Tibial nerve (tissue), 4 donors: ENCODE data around the gene ACTR1A. TPM values are rescaled to one million over a fixed set of nuclear protein-coding genes. Genes with fewer than 3 reads are reported as not detected.

Experiments
- DNase-seq, 2 donors: peaks; one replicate each; pipeline ENCODE4 v3.0.0-alpha.2; 2019; ENCODE audit warnings: low spot score in 2 of 2
- H3K27ac ChIP-seq, 4 donors: fragments of 200-600 bp; sonication (generic) in 3 of 4; one replicate each; pipeline ENCODE4 v1.5.1; 2017 to 2019; ENCODE audit warnings: mild to moderate bottlenecking in 1 of 4
- H3K27me3 ChIP-seq, 2 donors: fragments of 200-600 bp; sonication (generic) in 1 of 2; one replicate each; pipeline versions ENCODE4 v1.5.1 to v1.6.0; 2017 to 2019
- H3K36me3 ChIP-seq, 3 donors: fragments of 200-600 bp; sonication (generic); one replicate each; pipeline ENCODE4 v1.5.1; 2018 to 2019
- H3K4me1 ChIP-seq, 4 donors: fragments of 200-600 bp; sonication (generic) in 3 of 4; one replicate each; pipeline ENCODE4 v1.5.1; 2017 to 2019
- H3K4me3 ChIP-seq, 4 donors: fragments of 200-600 bp; sonication (generic) in 3 of 4; one replicate each; pipeline ENCODE4 v1.5.1; 2017 to 2019; ENCODE audit warnings: mild to moderate bottlenecking in 1 of 4, moderate library complexity in 1 of 4
- H3K9me3 ChIP-seq, 4 donors: fragments of 200-600 bp; sonication (generic) in 3 of 4; one replicate each; pipeline ENCODE4 v1.5.1; 2017 to 2019
- CTCF ChIP-seq, 5 experiments: fragments of 200-600 bp in 3 of 5; fragments of 450-650 bp in 2 of 5; sonication (generic) in 3 of 5; IDR thresholded peaks; one replicate each; pipeline ENCODE4 v1.5.1; 2016 to 2019; ENCODE audit warnings: antibody characterized with exemption in 5 of 5, mild to moderate bottlenecking in 3 of 5, moderate library complexity in 2 of 5
- EP300 ChIP-seq, 2 donors: sonication (generic); formaldehyde crosslinking; IDR thresholded peaks; one replicate each; pipeline ENCODE4 v1.6.1; 2017; ENCODE audit warnings: antibody characterized with exemption in 2 of 2, mild to moderate bottlenecking in 1 of 2
- POLR2A ChIP-seq, 2 donors: fragments of 450-650 bp; IDR thresholded peaks; one replicate each; pipeline ENCODE4 v1.6.1; 2017; ENCODE audit warnings: antibody characterized with exemption in 2 of 2, mild to moderate bottlenecking in 2 of 2, moderate library complexity in 2 of 2
- WGBS, 2 donors: methylation state at CpG; one replicate each; pipeline ENCODE4 v1.1.5; 2018; 5-methylcytosine and 5-hydroxymethylcytosine counted together
- total RNA-seq, 4 donors: library from RNA; depleted of rRNA; stranded (reverse); fragments of >200 nt; gene quantifications; one replicate each; pipeline ENCODE4 v1.1.0, GENCODE V29; 2016

ACTR1A gene
- total RNA-seq, 4 donors from 2014 or later = 85.5 to 114 (median 105) TPM

GRCh38 chr10:102517553-102517952 lies 15.0 kb upstream of the ACTR1A start:
- WGBS, 2 donors = 74 to 83% methylated on average over 3 of the region's 3 CpGs
- Histone ChIP-seq H3K4me1 (peaks cover 0 to 12% (median 0%) of the 10 kb centered on the region in 4 donors), H3K27me3 (no peaks in the 10 kb centered on the region), H3K9me3 (no peaks in the 10 kb centered on the region), H3K4me3 (no peak overlapping the region), H3K27ac (no peak overlapping the region), H3K36me3 (peaks cover 0 to 42% (median 4%) of the 10 kb centered on the region in 3 donors)
- TF ChIP-seq POLR2A (IDR thresholded peaks at IDR 0.05) = no peak
- no peak for TF ChIP-seq CTCF (IDR thresholded peaks at IDR 0.05)
- TF ChIP-seq EP300 (IDR thresholded peaks at IDR 0.05) = no peak
- DNase-seq = no peak

- Histone ChIP-seq H3K36me3 (peaks cover 0 to 56% (median 0%) of the 10 kb centered on the region in 3 donors), H3K27ac (peak overlapping the region in 1 of 4 donors; percentile 29), H3K4me3 (no peak overlapping the region), H3K9me3 (no peaks in the 10 kb centered on the region), H3K4me1 (peaks cover 0 to 17% (median 5%) of the 10 kb centered on the region in 4 donors), H3K27me3 (no peaks in the 10 kb centered on the region)
- no peak for DNase-seq
- no peak for TF ChIP-seq EP300 (IDR thresholded peaks at IDR 0.05)
- TF ChIP-seq CTCF (IDR thresholded peaks at IDR 0.05) = no peak
- TF ChIP-seq POLR2A (IDR thresholded peaks at IDR 0.05) = no peak
- 83 to 91% methylated on average over 3 of the region's 3 CpGs for WGBS, 2 donors
Observed at GRCh38 chr10:102515724-102516123, 13.2 kb upstream of the ACTR1A start.

- peaks cover 0 to 17% (median 5%) of the 10 kb centered on the region in 4 donors for H3K4me1 ChIP-seq
- TF ChIP-seq CTCF (IDR thresholded peaks at IDR 0.05) (no peak), EP300 (IDR thresholded peaks at IDR 0.05) (no peak), POLR2A (IDR thresholded peaks at IDR 0.05) (no peak)
- peak overlapping the region in 1 of 4 donors; percentile 18 for H3K27ac ChIP-seq
- H3K27me3 ChIP-seq = no peaks in the 10 kb centered on the region
- H3K4me3 ChIP-seq = no peak overlapping the region
- 50 to 51% methylated on average over 12 of the region's 12 CpGs for WGBS, 2 donors
- DNase-seq = no peak
- H3K36me3 ChIP-seq = peaks cover 0 to 66% (median 0%) of the 10 kb centered on the region in 3 donors
- H3K9me3 ChIP-seq = no peaks in the 10 kb centered on the region
Observed at GRCh38 chr10:102514487-102515311, 12.2 kb upstream of the ACTR1A start.

- DNase-seq = no peak
- H3K27me3 ChIP-seq = no peaks in the 10 kb centered on the region
- H3K9me3 ChIP-seq = no peaks in the 10 kb centered on the region
- H3K4me1 ChIP-seq = peaks cover 0 to 43% (median 16%) of the 10 kb centered on the region in 4 donors
- 62 to 79% methylated on average over 6 of the region's 6 CpGs for WGBS, 2 donors
- no peak overlapping the region for H3K27ac ChIP-seq
- TF ChIP-seq POLR2A (IDR thresholded peaks at IDR 0.05) (no peak), CTCF (IDR thresholded peaks at IDR 0.05) (no peak), EP300 (IDR thresholded peaks at IDR 0.05) (no peak)
- no peak overlapping the region for H3K4me3 ChIP-seq
- peaks cover 0 to 67% (median 0%) of the 10 kb centered on the region in 3 donors for H3K36me3 ChIP-seq
Observed at GRCh38 chr10:102511583-102512274, 9.2 kb upstream of the ACTR1A start.

GRCh38 chr10:102509387-102509786 lies 6.9 kb upstream of the ACTR1A start:
- Histone ChIP-seq H3K36me3 (peaks cover 0 to 57% (median 0%) of the 10 kb centered on the region in 3 donors), H3K27ac (peak overlapping the region in 2 of 4 donors; percentile 33 to 36), H3K27me3 (no peaks in the 10 kb centered on the region), H3K9me3 (no peaks in the 10 kb centered on the region), H3K4me3 (no peak overlapping the region), H3K4me1 (peaks cover 0 to 57% (median 25%) of the 10 kb centered on the region in 4 donors)
- no peak for DNase-seq
- TF ChIP-seq POLR2A (IDR thresholded peaks at IDR 0.05) = no peak
- no peak for TF ChIP-seq CTCF (IDR thresholded peaks at IDR 0.05)
- no peak for TF ChIP-seq EP300 (IDR thresholded peaks at IDR 0.05)
- 65 to 79% methylated on average over 2 of the region's 2 CpGs for WGBS, 2 donors
